HepG2 (cell line): ENCODE data around the gene SH3BP2. TPM values are rescaled to one million over a fixed set of nuclear protein-coding genes. Genes with fewer than 3 reads are reported as not detected.

Experiments
- ATRX ChIP-seq: sonication (generic); formaldehyde crosslinking; IDR thresholded peaks from 2 replicates; pipeline ENCODE4 v1.4.0; 2020; ENCODE audit warnings: missing genetic modification reagents, borderline replicate concordance
- BCL6 ChIP-seq: IDR thresholded peaks from 2 replicates; pipeline ENCODE4 v1.6.1; 2016; ENCODE audit warnings: missing genetic modification reagents, missing compliant biosample characterization
- BRCA1 ChIP-seq: sonication (generic); formaldehyde crosslinking; IDR thresholded peaks from 2 replicates; pipeline ENCODE4 v1.4.0; 2020; ENCODE audit warnings: missing genetic modification reagents
- GABPA ChIP-seq, 2 experiments: IDR thresholded peaks; 2 replicates each; pipeline ENCODE4 v1.6.1; 2011 to 2016; ENCODE audit warnings: low read depth in 2 of 2, low read length in 1 of 2, missing biosample characterization in 1 of 2, missing genetic modification characterization in 1 of 2
- GFI1 ChIP-seq: sonication (generic); formaldehyde crosslinking; IDR thresholded peaks from 2 replicates; pipeline ENCODE4 v1.5.0; 2020; ENCODE audit warnings: missing genetic modification reagents, mild to moderate bottlenecking, borderline replicate concordance
- MED1 ChIP-seq: sonication (generic); formaldehyde crosslinking; IDR thresholded peaks from 2 replicates; pipeline ENCODE4 v1.4.0; 2020; ENCODE audit warnings: missing genetic modification reagents
- MXD4 ChIP-seq: IDR thresholded peaks from 2 replicates; pipeline ENCODE4 v1.6.1; 2016; ENCODE audit warnings: mild to moderate bottlenecking, missing biosample characterization, missing genetic modification reagents
- NCOR1 ChIP-seq: fragments of 200-600 bp; sonication (generic); IDR thresholded peaks from 2 replicates; pipeline ENCODE4 v1.7.0; 2017; ENCODE audit warnings: antibody characterized with exemption, low read length, borderline replicate concordance
- NPAS2 ChIP-seq: sonication (generic); formaldehyde crosslinking; IDR thresholded peaks from 2 replicates; pipeline ENCODE4 v1.8.0; 2022; ENCODE audit warnings: mild to moderate bottlenecking, missing genetic modification reagents, borderline replicate concordance
- NR2F6 ChIP-seq, 2 experiments: IDR thresholded peaks; 2 replicates each; pipeline ENCODE4 v1.6.1; 2016; ENCODE audit warnings: antibody characterized with exemption in 1 of 2, mild to moderate bottlenecking in 1 of 2
- PHF21A ChIP-seq: sonication (generic); formaldehyde crosslinking; IDR thresholded peaks from 2 replicates; pipeline ENCODE4 v1.5.0; 2020; ENCODE audit warnings: mild to moderate bottlenecking, missing genetic modification reagents
- POLR2G ChIP-seq: fragments of 200-400 bp; formaldehyde crosslinking; IDR thresholded peaks from 2 replicates; pipeline ENCODE4 v1.6.1; 2018; ENCODE audit warnings: mild to moderate bottlenecking, low read depth, low read length, moderate library complexity
- RAD51 ChIP-seq: fragments of 450-650 bp; IDR thresholded peaks from 2 replicates; pipeline ENCODE4 v1.6.1; 2016; ENCODE audit warnings: borderline replicate concordance
- REPIN1 ChIP-seq: sonication (generic); formaldehyde crosslinking; IDR thresholded peaks from 2 replicates; pipeline ENCODE4 v1.8.0; 2022; ENCODE audit warnings: missing genetic modification reagents, low read depth, mild to moderate bottlenecking, borderline replicate concordance
- ZBTB7A ChIP-seq: sonication (generic); formaldehyde crosslinking; IDR thresholded peaks from 2 replicates; pipeline ENCODE4 v1.8.0; 2022; ENCODE audit warnings: mild to moderate bottlenecking, missing genetic modification reagents
- ZBTB7B ChIP-seq: sonication (generic); formaldehyde crosslinking; IDR thresholded peaks from 2 replicates; pipeline ENCODE4 v1.4.0; 2020; ENCODE audit warnings: missing genetic modification reagents
- ZNF234 ChIP-seq: sonication (generic); formaldehyde crosslinking; conservative IDR thresholded peaks from 2 replicates; pipeline ENCODE4 v1.5.1; 2020; ENCODE audit warnings: mild to moderate bottlenecking, missing genetic modification reagents
- ZNF558 ChIP-seq: sonication (generic); formaldehyde crosslinking; IDR thresholded peaks from 2 replicates; pipeline ENCODE4 v1.9.0; 2022; ENCODE audit warnings: mild to moderate bottlenecking, missing genetic modification reagents, borderline replicate concordance
- polyA plus RNA-seq, 8 experiments: library from polyadenylated mRNA; depleted of rRNA in 3 of 8; stranded (reverse) in 7 of 8; unstranded in 1 of 8; fragments of >200 nt; fragmentation: Illumina TruSeq in 4 of 8; extraction: Trizol in 4 of 8; gene quantifications; 2 replicates each; pipeline versions ENCODE4 v1.2.1 to v1.2.3, GENCODE V29; 2011 to 2016; ENCODE audit warnings: low read depth in 4 of 8, missing spikeins in 1 of 8, mixed read lengths in 1 of 8; ENCODE audit not compliant: insufficient read depth in 1 of 8
- total RNA-seq, 5 experiments: library from RNA; depleted of rRNA; stranded (reverse); fragments of >200 nt; fragmentation: Illumina TruSeq; extraction: Trizol; gene quantifications; 2 replicates each; pipeline ENCODE4 v1.2.3, GENCODE V29; 2016; ENCODE audit warnings: low read depth in 1 of 5
- TF ChIP-seq, protein P1 (sequence below): sonication (generic); formaldehyde crosslinking; IDR thresholded peaks from 2 replicates; pipeline ENCODE4 v1.4.0; 2020; ENCODE audit warnings: missing genetic modification reagents
- TF ChIP-seq, protein P2 (sequence below): sonication (generic); formaldehyde crosslinking; IDR thresholded peaks from 2 replicates; pipeline ENCODE4 v1.4.0; 2020; ENCODE audit warnings: missing genetic modification reagents
- TF ChIP-seq, protein P3 (sequence below): sonication (generic); formaldehyde crosslinking; IDR thresholded peaks from 2 replicates; pipeline ENCODE4 v1.4.0; 2020; ENCODE audit warnings: missing genetic modification reagents, borderline replicate concordance

Gene SH3BP2
- total and polyA plus RNA-seq, 2 of the 13 experiments (the other 11 are each of a cell fraction or from before 2014, with no cell fraction given): 16.9 to 34.5 TPM

DNA sequence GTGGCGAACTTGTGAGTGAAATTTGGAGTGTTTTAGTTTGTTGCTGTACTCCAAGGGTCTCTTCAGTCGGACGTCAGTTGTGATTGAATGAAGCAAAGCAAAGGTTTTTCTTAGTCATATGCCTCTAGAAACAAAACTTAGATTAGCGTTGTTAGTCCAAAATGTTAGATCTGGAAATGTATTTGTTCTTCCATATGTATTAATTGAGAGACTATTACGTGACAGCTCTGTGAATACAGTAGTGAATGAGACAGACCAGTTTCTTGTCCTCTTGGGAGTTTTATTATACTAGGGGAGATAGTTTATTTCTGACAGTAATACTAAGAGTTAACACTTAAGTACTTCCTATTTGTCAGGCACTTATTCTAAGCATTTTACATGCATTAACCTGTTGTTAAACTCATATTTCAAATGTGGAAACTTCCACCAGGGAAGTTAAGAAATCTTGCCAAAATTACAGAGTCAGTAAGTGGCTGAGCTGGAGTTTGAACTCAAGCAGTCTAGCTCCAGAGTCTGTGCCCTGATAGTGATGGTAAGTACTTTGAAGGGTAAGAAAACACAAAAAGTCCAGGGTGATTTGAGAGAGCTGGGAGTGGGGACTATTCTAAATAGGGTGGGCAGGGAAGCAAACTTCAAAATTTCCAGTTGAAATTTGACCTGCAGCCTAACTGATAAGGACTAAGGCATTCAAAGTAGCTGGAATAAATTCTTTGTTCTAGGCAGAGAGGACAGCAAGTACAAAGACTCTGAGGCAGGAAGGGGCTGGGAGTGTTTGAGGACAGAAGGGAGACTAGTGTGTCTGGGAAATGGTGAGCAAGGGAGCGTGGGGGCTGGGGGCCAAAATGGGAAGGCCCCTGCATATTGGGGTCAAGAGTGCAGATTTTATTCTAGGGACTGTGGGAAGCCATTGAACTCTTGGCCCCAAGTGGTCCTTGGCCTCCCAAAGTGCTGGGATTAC, 67.8 kb downstream of the SH3BP2 start (continued):
- TF ChIP-seq GFI1 (peak; percentile 79; the same call in 1 of the 2 replicates), ATRX (CRISPR knock-in tag) (no peak), POLR2G (0 out of 2 replicates have a peak, but pooled peaks have one; percentile 14), GABPA (IDR thresholded peaks at IDR 0.05; ENCODE audit: low read depth, low read length) (no peak), GABPA (CRISPR knock-in tag; IDR thresholded peaks at IDR 0.05; ENCODE audit: low read depth) (no peak), NCOR1 (peak; percentile 95), NPAS2 (CRISPR knock-in tag) (no peak), REPIN1 (peak; percentile 30; the same call in 1 of the 2 replicates), PHF21A (CRISPR knock-in tag) (peak; percentile 99), ZBTB7B (peak; percentile 80; the same call in 1 of the 2 replicates), RAD51 (no peak), MXD4 (peak; percentile 44; the same call in 1 of the 2 replicates), BCL6 (CRISPR knock-in tag) (peak; percentile 91), ZBTB7A (CRISPR knock-in tag) (peak; percentile 70; the same call in 1 of the 2 replicates), ZNF558 (no peak), BRCA1 (CRISPR knock-in tag) (no peak), NR2F6 (IDR thresholded peaks at IDR 0.05) (peak; percentile 88), NR2F6 (CRISPR knock-in tag; IDR thresholded peaks at IDR 0.05) (peak; percentile 85), MED1 (CRISPR knock-in tag) (peak; percentile 54), ZNF234 (CRISPR knock-in tag) (no peak)
- TF ChIP-seq, protein P1, sequence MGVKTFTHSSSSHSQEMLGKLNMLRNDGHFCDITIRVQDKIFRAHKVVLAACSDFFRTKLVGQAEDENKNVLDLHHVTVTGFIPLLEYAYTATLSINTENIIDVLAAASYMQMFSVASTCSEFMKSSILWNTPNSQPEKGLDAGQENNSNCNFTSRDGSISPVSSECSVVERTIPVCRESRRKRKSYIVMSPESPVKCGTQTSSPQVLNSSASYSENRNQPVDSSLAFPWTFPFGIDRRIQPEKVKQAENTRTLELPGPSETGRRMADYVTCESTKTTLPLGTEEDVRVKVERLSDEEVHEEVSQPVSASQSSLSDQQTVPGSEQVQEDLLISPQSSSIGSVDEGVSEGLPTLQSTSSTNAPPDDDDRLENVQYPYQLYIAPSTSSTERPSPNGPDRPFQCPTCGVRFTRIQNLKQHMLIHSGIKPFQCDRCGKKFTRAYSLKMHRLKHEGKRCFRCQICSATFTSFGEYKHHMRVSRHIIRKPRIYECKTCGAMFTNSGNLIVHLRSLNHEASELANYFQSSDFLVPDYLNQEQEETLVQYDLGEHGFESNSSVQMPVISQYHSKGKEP (CRISPR knock-in tag): no peak
- TF ChIP-seq, protein P2, sequence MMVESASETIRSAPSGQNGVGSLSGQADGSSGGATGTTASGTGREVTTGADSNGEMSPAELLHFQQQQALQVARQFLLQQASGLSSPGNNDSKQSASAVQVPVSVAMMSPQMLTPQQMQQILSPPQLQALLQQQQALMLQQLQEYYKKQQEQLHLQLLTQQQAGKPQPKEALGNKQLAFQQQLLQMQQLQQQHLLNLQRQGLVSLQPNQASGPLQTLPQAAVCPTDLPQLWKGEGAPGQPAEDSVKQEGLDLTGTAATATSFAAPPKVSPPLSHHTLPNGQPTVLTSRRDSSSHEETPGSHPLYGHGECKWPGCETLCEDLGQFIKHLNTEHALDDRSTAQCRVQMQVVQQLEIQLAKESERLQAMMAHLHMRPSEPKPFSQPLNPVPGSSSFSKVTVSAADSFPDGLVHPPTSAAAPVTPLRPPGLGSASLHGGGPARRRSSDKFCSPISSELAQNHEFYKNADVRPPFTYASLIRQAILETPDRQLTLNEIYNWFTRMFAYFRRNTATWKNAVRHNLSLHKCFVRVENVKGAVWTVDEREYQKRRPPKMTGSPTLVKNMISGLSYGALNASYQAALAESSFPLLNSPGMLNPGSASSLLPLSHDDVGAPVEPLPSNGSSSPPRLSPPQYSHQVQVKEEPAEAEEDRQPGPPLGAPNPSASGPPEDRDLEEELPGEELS (CRISPR knock-in tag): peak; percentile 79
- TF ChIP-seq, protein P3, sequence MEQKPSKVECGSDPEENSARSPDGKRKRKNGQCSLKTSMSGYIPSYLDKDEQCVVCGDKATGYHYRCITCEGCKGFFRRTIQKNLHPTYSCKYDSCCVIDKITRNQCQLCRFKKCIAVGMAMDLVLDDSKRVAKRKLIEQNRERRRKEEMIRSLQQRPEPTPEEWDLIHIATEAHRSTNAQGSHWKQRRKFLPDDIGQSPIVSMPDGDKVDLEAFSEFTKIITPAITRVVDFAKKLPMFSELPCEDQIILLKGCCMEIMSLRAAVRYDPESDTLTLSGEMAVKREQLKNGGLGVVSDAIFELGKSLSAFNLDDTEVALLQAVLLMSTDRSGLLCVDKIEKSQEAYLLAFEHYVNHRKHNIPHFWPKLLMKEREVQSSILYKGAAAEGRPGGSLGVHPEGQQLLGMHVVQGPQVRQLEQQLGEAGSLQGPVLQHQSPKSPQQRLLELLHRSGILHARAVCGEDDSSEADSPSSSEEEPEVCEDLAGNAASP (CRISPR knock-in tag): peak; percentile 96; the same call in 1 of the 2 replicates
